ENCODE data around the gene GNAI2. TPM values are rescaled to one million over a fixed set of nuclear protein-coding genes. Genes with fewer than 3 reads are reported as not detected.
"Not testable (repeated sequence)": the region's sequence is repeated elsewhere in the genome, so short reads cannot be mapped to it uniquely, and the experiment has no call there.

The GNAI2 gene
- total and polyA plus RNA-seq, 4 donors = 174 to 356 (median 259) TPM

- intact Hi-C loops (cut with DNase I) = no loop called here
- H3K27me3 ChIP-seq (ENCODE audit: control insufficient read depth in 1 of 2, insufficient read depth in 2 of 2, low read length in 1 of 2) = no peaks in the 10 kb centered on the region
- no peak overlapping the region for H3K4me3 ChIP-seq (ENCODE audit: low read length in 2 of 2)
- H3K36me3 ChIP-seq (ENCODE audit: control insufficient read depth in 1 of 2, insufficient read depth in 2 of 2, low read length in 1 of 2) = no peaks in the 10 kb centered on the region
- 87 to 89% methylated on average over 13 of the region's 13 CpGs for WGBS, 2 donors
- no peaks in the 10 kb centered on the region for H3K9me3 ChIP-seq (ENCODE audit: control insufficient read depth, low read length)
- H3K27ac ChIP-seq (ENCODE audit: low read depth in 1 of 2, low read length in 2 of 2) = no peak overlapping the region
- no peaks in the 10 kb centered on the region for H3K4me1 ChIP-seq (ENCODE audit: control insufficient read depth in 1 of 2, insufficient read depth in 2 of 2, low read length in 2 of 2)
- DNase-seq (no peak), ATAC-seq (ENCODE audit: low FRiP score) (no peak)
Measured at GRCh38 chr3:50210510-50211367, 25.3 kb upstream of the GNAI2 start.

- H3K9me3 ChIP-seq (ENCODE audit: control insufficient read depth, low read length); H3K4me1 ChIP-seq (ENCODE audit: control insufficient read depth in 1 of 2, insufficient read depth in 2 of 2, low read length in 2 of 2); H3K4me3 ChIP-seq (ENCODE audit: low read length in 2 of 2); H3K27me3 ChIP-seq (ENCODE audit: control insufficient read depth in 1 of 2, insufficient read depth in 2 of 2, low read length in 1 of 2); ATAC-seq (ENCODE audit: low FRiP score); intact Hi-C loops (cut with DNase I); H3K27ac ChIP-seq (ENCODE audit: low read depth in 1 of 2, low read length in 2 of 2); H3K36me3 ChIP-seq (ENCODE audit: control insufficient read depth in 1 of 2, insufficient read depth in 2 of 2, low read length in 1 of 2); DNase-seq: not testable (repeated sequence)
- WGBS, 2 donors = 97 to 98% methylated on average over 5 of the region's 5 CpGs
Measured at GRCh38 chr3:50211368-50211717, 24.7 kb upstream of the GNAI2 start.

GRCh38 chr3:50211930-50212329, 24.1 kb upstream of the GNAI2 start:
- H3K36me3 ChIP-seq (ENCODE audit: control insufficient read depth in 1 of 2, insufficient read depth in 2 of 2, low read length in 1 of 2) = no peaks in the 10 kb centered on the region
- no peak for ATAC-seq (ENCODE audit: low FRiP score)
- 88 to 89% methylated on average over 2 of the region's 2 CpGs for WGBS, 2 donors

GRCh38 chr3:50212502-50212901, 23.5 kb upstream of the GNAI2 start:
- H3K36me3 ChIP-seq (ENCODE audit: control insufficient read depth in 1 of 2, insufficient read depth in 2 of 2, low read length in 1 of 2) = no peaks in the 10 kb centered on the region
- no peaks in the 10 kb centered on the region for H3K9me3 ChIP-seq (ENCODE audit: control insufficient read depth, low read length)
- H3K4me3 ChIP-seq (ENCODE audit: low read length in 2 of 2) = no peak overlapping the region
- H3K27me3 ChIP-seq (ENCODE audit: control insufficient read depth in 1 of 2, insufficient read depth in 2 of 2, low read length in 1 of 2) = no peaks in the 10 kb centered on the region
- intact Hi-C loops (cut with DNase I) = no loop called here
- no peak overlapping the region for H3K27ac ChIP-seq (ENCODE audit: low read depth in 1 of 2, low read length in 2 of 2)
- DNase-seq (no peak), ATAC-seq (ENCODE audit: low FRiP score) (no peak)
- H3K4me1 ChIP-seq (ENCODE audit: control insufficient read depth in 1 of 2, insufficient read depth in 2 of 2, low read length in 2 of 2) = no peaks in the 10 kb centered on the region
- WGBS, 2 donors = 88 to 89% methylated on average over 4 of the region's 4 CpGs

More at GRCh38 chr3:50211930-50212329, 24.1 kb upstream of the GNAI2 start:
- DNase-seq = no peak
- Histone ChIP-seq H3K9me3 (ENCODE audit: control insufficient read depth, low read length) (no peaks in the 10 kb centered on the region), H3K27ac (ENCODE audit: low read depth in 1 of 2, low read length in 2 of 2) (no peak overlapping the region), H3K27me3 (ENCODE audit: control insufficient read depth in 1 of 2, insufficient read depth in 2 of 2, low read length in 1 of 2) (no peaks in the 10 kb centered on the region), H3K4me1 (ENCODE audit: control insufficient read depth in 1 of 2, insufficient read depth in 2 of 2, low read length in 2 of 2) (no peaks in the 10 kb centered on the region), H3K4me3 (ENCODE audit: low read length in 2 of 2) (no peak overlapping the region)
- intact Hi-C loops (cut with DNase I) = no loop called here

- Histone ChIP-seq H3K9me3 (ENCODE audit: control insufficient read depth, low read length) (no peaks in the 10 kb centered on the region), H3K27me3 (ENCODE audit: control insufficient read depth in 1 of 2, insufficient read depth in 2 of 2, low read length in 1 of 2) (no peaks in the 10 kb centered on the region), H3K27ac (ENCODE audit: low read depth in 1 of 2, low read length in 2 of 2) (no peak overlapping the region), H3K4me1 (ENCODE audit: control insufficient read depth in 1 of 2, insufficient read depth in 2 of 2, low read length in 2 of 2) (no peaks in the 10 kb centered on the region), H3K4me3 (ENCODE audit: low read length in 2 of 2) (no peak overlapping the region), H3K36me3 (ENCODE audit: control insufficient read depth in 1 of 2, insufficient read depth in 2 of 2, low read length in 1 of 2) (no peaks in the 10 kb centered on the region)
- no peak for ATAC-seq (ENCODE audit: low FRiP score)
- 90 to 93% methylated on average over 3 of the region's 3 CpGs for WGBS, 2 donors
- no peak for DNase-seq
- intact Hi-C loops (cut with DNase I) = no loop called here
Measured at GRCh38 chr3:50212971-50213370, 23.0 kb upstream of the GNAI2 start.

GRCh38 chr3:50213373-50213772, 22.6 kb upstream of the GNAI2 start:
- H3K9me3 ChIP-seq (ENCODE audit: control insufficient read depth, low read length) = no peaks in the 10 kb centered on the region
- H3K27ac ChIP-seq (ENCODE audit: low read depth in 1 of 2, low read length in 2 of 2) = no peak overlapping the region
- WGBS, 2 donors = 57 to 88% methylated on average over 12 of the region's 12 CpGs
- H3K36me3 ChIP-seq (ENCODE audit: control insufficient read depth in 1 of 2, insufficient read depth in 2 of 2, low read length in 1 of 2) = no peaks in the 10 kb centered on the region
- ATAC-seq (ENCODE audit: low FRiP score) (no peak), DNase-seq (no peak)
- no peak overlapping the region for H3K4me3 ChIP-seq (ENCODE audit: low read length in 2 of 2)
- intact Hi-C loops (cut with DNase I) = no loop called here
- H3K27me3 ChIP-seq (ENCODE audit: control insufficient read depth in 1 of 2, insufficient read depth in 2 of 2, low read length in 1 of 2) = no peaks in the 10 kb centered on the region
- no peaks in the 10 kb centered on the region for H3K4me1 ChIP-seq (ENCODE audit: control insufficient read depth in 1 of 2, insufficient read depth in 2 of 2, low read length in 2 of 2)

GRCh38 chr3:50214824-50215223, 21.2 kb upstream of the GNAI2 start:
- no peak for ATAC-seq (ENCODE audit: low FRiP score)
- H3K36me3 ChIP-seq (ENCODE audit: control insufficient read depth in 1 of 2, insufficient read depth in 2 of 2, low read length in 1 of 2) = no peaks in the 10 kb centered on the region
- no peaks in the 10 kb centered on the region for H3K9me3 ChIP-seq (ENCODE audit: control insufficient read depth, low read length)
- H3K27ac ChIP-seq (ENCODE audit: low read depth in 1 of 2, low read length in 2 of 2) = no peak overlapping the region
- intact Hi-C loops (cut with DNase I) = no loop called here
- H3K4me3 ChIP-seq (ENCODE audit: low read length in 2 of 2) = no peak overlapping the region
- WGBS, 2 donors = 71 to 80% methylated on average over 10 of the region's 10 CpGs
- H3K27me3 ChIP-seq (ENCODE audit: control insufficient read depth in 1 of 2, insufficient read depth in 2 of 2, low read length in 1 of 2) = no peaks in the 10 kb centered on the region
- no peaks in the 10 kb centered on the region for H3K4me1 ChIP-seq (ENCODE audit: control insufficient read depth in 1 of 2, insufficient read depth in 2 of 2, low read length in 2 of 2)
- no peak for DNase-seq

GRCh38 chr3:50215529-50215928, 20.5 kb upstream of the GNAI2 start:
- intact Hi-C loops (cut with DNase I) = no loop called here
- DNase-seq = no peak

GRCh38 chr3:50217681-50218080, 18.3 kb upstream of the GNAI2 start:
- no peaks in the 10 kb centered on the region for H3K27me3 ChIP-seq (ENCODE audit: control insufficient read depth in 1 of 2, insufficient read depth in 2 of 2, low read length in 1 of 2)
- 84 to 85% methylated on average over 10 of the region's 10 CpGs for WGBS, 2 donors
- intact Hi-C loops (cut with DNase I) = no loop called here
- H3K4me3 ChIP-seq (ENCODE audit: low read length in 2 of 2) = no peak overlapping the region
- H3K4me1 ChIP-seq (ENCODE audit: control insufficient read depth in 1 of 2, insufficient read depth in 2 of 2, low read length in 2 of 2) = no peaks in the 10 kb centered on the region
- no peaks in the 10 kb centered on the region for H3K9me3 ChIP-seq (ENCODE audit: control insufficient read depth, low read length)
- no peaks in the 10 kb centered on the region for H3K36me3 ChIP-seq (ENCODE audit: control insufficient read depth in 1 of 2, insufficient read depth in 2 of 2, low read length in 1 of 2)
- no peak for ATAC-seq (ENCODE audit: low FRiP score)
- no peak for DNase-seq
- H3K27ac ChIP-seq (ENCODE audit: low read depth in 1 of 2, low read length in 2 of 2) = no peak overlapping the region

More at GRCh38 chr3:50215529-50215928, 20.5 kb upstream of the GNAI2 start:
- Histone ChIP-seq H3K27ac (ENCODE audit: low read depth in 1 of 2, low read length in 2 of 2) (no peak overlapping the region), H3K36me3 (ENCODE audit: control insufficient read depth in 1 of 2, insufficient read depth in 2 of 2, low read length in 1 of 2) (no peaks in the 10 kb centered on the region), H3K4me1 (ENCODE audit: control insufficient read depth in 1 of 2, insufficient read depth in 2 of 2, low read length in 2 of 2) (no peaks in the 10 kb centered on the region), H3K27me3 (ENCODE audit: control insufficient read depth in 1 of 2, insufficient read depth in 2 of 2, low read length in 1 of 2) (no peaks in the 10 kb centered on the region), H3K4me3 (ENCODE audit: low read length in 2 of 2) (no peak overlapping the region), H3K9me3 (ENCODE audit: control insufficient read depth, low read length) (no peaks in the 10 kb centered on the region)
- ATAC-seq (ENCODE audit: low FRiP score) = no peak
- 80 to 84% methylated on average over 8 to 9 of the region's 9 CpGs for WGBS, 2 donors
